Stimulated activated CD4-positive, alpha-beta T cell treated with anti-CD3 and anti-CD28 coated beads, Interleukin-2, amount 100 ng/mL, for 48 hours (primary cell): ENCODE data around the gene WBP1.
A peak's percentile ranks its signal among the peaks of the same experiment; 100 is the strongest.
"Not testable (repeated sequence)": the region's sequence is repeated elsewhere in the genome, so short reads cannot be mapped to it uniquely, and the experiment has no call there.

Experiments
- DNase-seq, 2 donors: peaks; one replicate each; pipeline ENCODE4 v3.0.0-alpha.2; 2020

WBP1 gene

GRCh38 chr2:74458132-74458937, at the start of gene WBP1:
WBP1 (plus strand) TSS chr2:74458438; CDS start chr2:74458603, 165 bp downstream.
- peak; percentile 95 to 97 for DNase-seq

GRCh38 chr2:74413001-74413698, 45.1 kb upstream of the WBP1 start:
- DNase-seq: no peak

GRCh38 chr2:74414441-74414840, 43.8 kb upstream of the WBP1 start:
- DNase-seq: no peak

- peak in 1 of 2 donors; percentile 21 for DNase-seq
Measured at GRCh38 chr2:74414881-74415761, 43.1 kb upstream of the WBP1 start.

- DNase-seq: no peak
Measured at GRCh38 chr2:74415762-74416395, 42.4 kb upstream of the WBP1 start.

- no peak for DNase-seq
Measured at GRCh38 chr2:74416778-74417177, 41.5 kb upstream of the WBP1 start.

GRCh38 chr2:74417197-74417596, 41.0 kb upstream of the WBP1 start:
- no peak for DNase-seq

- no peak for DNase-seq
Measured at GRCh38 chr2:74417763-74418162, 40.5 kb upstream of the WBP1 start.

GRCh38 chr2:74418312-74418711, 39.9 kb upstream of the WBP1 start:
- DNase-seq: no peak

GRCh38 chr2:74419345-74419744, 38.9 kb upstream of the WBP1 start:
- no peak for DNase-seq

GRCh38 chr2:74420006-74420405, 38.2 kb upstream of the WBP1 start:
- no peak for DNase-seq

- not testable (repeated sequence) for DNase-seq
Measured at GRCh38 chr2:74420443-74421103, 37.7 kb upstream of the WBP1 start.

- peak; percentile 93 to 94 for DNase-seq
Measured at GRCh38 chr2:74421221-74421870, 36.9 kb upstream of the WBP1 start, which contains the start of the genes C2orf81 and WDR54. C2orf81 (minus strand) TSS chr2:74421619; CDS start chr2:74421560, 59 bp downstream. WDR54 (plus strand) TSS chr2:74421730; CDS start chr2:74422154, 424 bp downstream.

- DNase-seq: no peak
Measured at GRCh38 chr2:74423231-74424095, 34.8 kb upstream of the WBP1 start.

GRCh38 chr2:74424139-74424992, 33.9 kb upstream of the WBP1 start:
- DNase-seq: no peak

GRCh38 chr2:74424995-74425406, 33.2 kb upstream of the WBP1 start:
- no peak for DNase-seq

- no peak for DNase-seq
Measured at GRCh38 chr2:74425523-74425922, 32.7 kb upstream of the WBP1 start.

- no peak for DNase-seq
Measured at GRCh38 chr2:74426181-74426758, 32.0 kb upstream of the WBP1 start.

GRCh38 chr2:74427551-74427950, 30.7 kb upstream of the WBP1 start:
- no peak for DNase-seq
